Progenitor cell of endocrine pancreas (in vitro differentiated cells): Measurements from ENCODE around the gene GOLPH3. TPM values are rescaled to one million over a fixed set of nuclear protein-coding genes. Genes with fewer than 3 reads are reported as not detected.

Source experiments
- DNase-seq: peaks from one replicate; pipeline ENCODE4 v3.0.0; 2021; ENCODE audit warnings: low spot score; ENCODE audit not compliant: unreplicated experiment
- H3K27ac Mint-ChIP-seq: 2 replicates; pipeline ENCODE4 v1.8.0; 2021; ENCODE audit warnings: mild to moderate bottlenecking, moderate library complexity, mixed read lengths
- H3K27me3 Mint-ChIP-seq: 2 replicates; pipeline ENCODE4 v1.8.0; 2021; ENCODE audit warnings: mixed read lengths
- H3K36me3 Mint-ChIP-seq: 2 replicates; pipeline ENCODE4 v1.8.0; 2022; ENCODE audit warnings: mixed read lengths; ENCODE audit not compliant: insufficient read depth
- H3K4me1 Mint-ChIP-seq: 2 replicates; pipeline ENCODE4 v1.8.0; 2021; ENCODE audit warnings: low read depth, mixed read lengths
- H3K4me3 Mint-ChIP-seq: 2 replicates; pipeline ENCODE4 v1.8.0; 2021; ENCODE audit warnings: low read depth, mild to moderate bottlenecking, moderate library complexity, mixed read lengths
- H3K9me3 Mint-ChIP-seq: 2 replicates; pipeline ENCODE4 v1.8.0; 2021; ENCODE audit warnings: low read depth, mixed read lengths
- CTCF ChIP-seq: fragments of 200-600 bp; sonication (generic); IDR thresholded peaks from one replicate; pipeline ENCODE4 v1.5.0; 2021; ENCODE audit warnings: antibody characterized with exemption, mild to moderate bottlenecking; ENCODE audit not compliant: unreplicated experiment
- total RNA-seq: library from RNA; stranded (reverse); gene quantifications from 2 replicates; pipeline ENCODE4 v1.2.1, GENCODE V29; 2021

GOLPH3 gene
- total RNA-seq, 1 donor from 2014 or later: 80.8 TPM

GRCh38 chr5:32103521-32103920 lies 70.6 kb downstream of the GOLPH3 start:
- Mint-ChIP-seq H3K27ac (no peak overlapping the region), H3K4me3 (no peak overlapping the region), H3K9me3 (no peaks in the 10 kb centered on the region), H3K4me1 (peaks cover 4% of the 10 kb centered on the region), H3K36me3 (peaks cover 24% of the 10 kb centered on the region), H3K27me3 (no peaks in the 10 kb centered on the region)
- DNase-seq: no peak
- no peak for TF ChIP-seq CTCF

GRCh38 chr5:32102254-32102986 lies 71.7 kb downstream of the GOLPH3 start:
- no peak for DNase-seq
- no peaks in the 10 kb centered on the region for H3K9me3 Mint-ChIP-seq
- peaks cover 23% of the 10 kb centered on the region for H3K36me3 Mint-ChIP-seq
- no peak for TF ChIP-seq CTCF
- H3K27me3 Mint-ChIP-seq: no peaks in the 10 kb centered on the region
- peaks cover 2% of the 10 kb centered on the region for H3K4me1 Mint-ChIP-seq
- no peak overlapping the region for H3K27ac Mint-ChIP-seq
- no peak overlapping the region for H3K4me3 Mint-ChIP-seq

- Mint-ChIP-seq H3K36me3 (peaks cover 22% of the 10 kb centered on the region), H3K4me1 (peaks cover 5% of the 10 kb centered on the region), H3K27ac (no peak overlapping the region), H3K9me3 (no peaks in the 10 kb centered on the region), H3K4me3 (no peak overlapping the region), H3K27me3 (no peaks in the 10 kb centered on the region)
- no peak for DNase-seq
- no peak for TF ChIP-seq CTCF
Observed at GRCh38 chr5:32100691-32101302, 73.3 kb downstream of the GOLPH3 start.

GRCh38 chr5:32100230-32100629 lies 73.9 kb downstream of the GOLPH3 start:
- Mint-ChIP-seq H3K27me3 (no peaks in the 10 kb centered on the region), H3K27ac (peak overlapping the region; percentile 73), H3K4me3 (no peak overlapping the region), H3K36me3 (peaks cover 19% of the 10 kb centered on the region), H3K9me3 (no peaks in the 10 kb centered on the region), H3K4me1 (peaks cover 5% of the 10 kb centered on the region)
- no peak for TF ChIP-seq CTCF
- no peak for DNase-seq

GRCh38 chr5:32099486-32100035 lies 74.6 kb downstream of the GOLPH3 start:
- H3K36me3 Mint-ChIP-seq: peaks cover 18% of the 10 kb centered on the region
- TF ChIP-seq CTCF: no peak
- no peaks in the 10 kb centered on the region for H3K27me3 Mint-ChIP-seq
- H3K4me1 Mint-ChIP-seq: peaks cover 5% of the 10 kb centered on the region
- no peak overlapping the region for H3K4me3 Mint-ChIP-seq
- peak overlapping the region; percentile 55 for H3K27ac Mint-ChIP-seq
- DNase-seq: no peak
- no peaks in the 10 kb centered on the region for H3K9me3 Mint-ChIP-seq
